Epithelial cell of proximal tubule (primary cell): ENCODE results near the gene SLC38A1. TPM values are rescaled to one million over a fixed set of nuclear protein-coding genes. Genes with fewer than 3 reads are reported as not detected.

Experiments used
- DNase-seq: peaks from one replicate; pipeline ENCODE4 v3.0.0-alpha.2; 2011; ENCODE audit warnings: low read depth
- H3K4me3 ChIP-seq: 2 replicates; pipeline ENCODE4 v1.5.1; 2011; ENCODE audit warnings: low read depth, mild to moderate bottlenecking, low read length
- total RNA-seq: library from RNA; depleted of rRNA; stranded (reverse); fragments of >200 nt; gene quantifications from 2 replicates; pipeline ENCODE4 v1.2.3, GENCODE V29; 2015
- TF ChIP-seq, protein P1 (sequence below): conservative IDR thresholded peaks from 2 replicates; pipeline ENCODE4 v1.5.1; 2012; ENCODE audit warnings: low read depth, mild to moderate bottlenecking, low read length

Gene SLC38A1
- total RNA-seq, 1 donor from 2014 or later, result 73.1 TPM

DNA sequence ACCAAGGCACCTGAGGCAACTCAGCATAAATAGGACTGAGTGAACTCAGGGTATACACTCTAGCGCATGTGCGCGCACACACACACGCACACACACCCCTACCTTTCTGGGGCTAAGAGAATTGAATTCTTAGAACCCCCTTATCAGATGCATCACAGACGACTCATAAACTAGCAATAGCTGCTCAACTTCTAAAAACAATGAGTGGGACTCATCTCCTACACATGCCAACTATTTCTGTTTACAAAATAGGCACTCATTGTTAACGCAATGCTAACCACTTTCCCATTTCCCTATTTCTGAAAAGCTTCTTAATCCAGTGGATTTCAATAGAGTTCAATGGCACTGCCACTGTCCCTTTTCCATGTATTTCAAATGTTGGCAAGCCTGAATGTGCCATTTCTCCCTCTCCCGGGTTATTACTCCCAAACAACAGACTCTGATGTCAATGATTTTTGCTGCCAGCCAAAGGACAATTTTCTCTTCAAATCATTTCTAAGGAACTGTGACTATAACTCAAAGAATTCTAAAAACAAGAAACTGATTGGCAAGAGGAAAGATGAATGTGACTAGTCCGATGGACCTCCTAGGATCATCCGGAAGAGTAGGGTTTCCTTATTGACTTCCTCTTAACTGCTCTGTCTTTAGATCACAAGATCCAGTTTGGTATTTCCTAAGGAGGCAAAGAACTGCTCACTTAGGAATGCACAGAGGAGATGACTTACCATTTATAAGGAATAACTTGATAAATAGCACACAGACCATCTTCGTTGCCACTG lies 48.8 kb downstream of the SLC38A1 start:
- H3K4me3 ChIP-seq, result no peak overlapping the region

GRCh38 chr12:46219132-46219876 lies 49.5 kb downstream of the SLC38A1 start:
- TF ChIP-seq, protein P1, sequence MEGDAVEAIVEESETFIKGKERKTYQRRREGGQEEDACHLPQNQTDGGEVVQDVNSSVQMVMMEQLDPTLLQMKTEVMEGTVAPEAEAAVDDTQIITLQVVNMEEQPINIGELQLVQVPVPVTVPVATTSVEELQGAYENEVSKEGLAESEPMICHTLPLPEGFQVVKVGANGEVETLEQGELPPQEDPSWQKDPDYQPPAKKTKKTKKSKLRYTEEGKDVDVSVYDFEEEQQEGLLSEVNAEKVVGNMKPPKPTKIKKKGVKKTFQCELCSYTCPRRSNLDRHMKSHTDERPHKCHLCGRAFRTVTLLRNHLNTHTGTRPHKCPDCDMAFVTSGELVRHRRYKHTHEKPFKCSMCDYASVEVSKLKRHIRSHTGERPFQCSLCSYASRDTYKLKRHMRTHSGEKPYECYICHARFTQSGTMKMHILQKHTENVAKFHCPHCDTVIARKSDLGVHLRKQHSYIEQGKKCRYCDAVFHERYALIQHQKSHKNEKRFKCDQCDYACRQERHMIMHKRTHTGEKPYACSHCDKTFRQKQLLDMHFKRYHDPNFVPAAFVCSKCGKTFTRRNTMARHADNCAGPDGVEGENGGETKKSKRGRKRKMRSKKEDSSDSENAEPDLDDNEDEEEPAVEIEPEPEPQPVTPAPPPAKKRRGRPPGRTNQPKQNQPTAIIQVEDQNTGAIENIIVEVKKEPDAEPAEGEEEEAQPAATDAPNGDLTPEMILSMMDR, result no peak
- DNase-seq, result no peak
- H3K4me3 ChIP-seq, result no peak overlapping the region

More for the DNA sequence above, 48.8 kb downstream of the SLC38A1 start:
- DNase-seq, result peak; percentile 62
- TF ChIP-seq, protein P1, result no peak

DNA sequence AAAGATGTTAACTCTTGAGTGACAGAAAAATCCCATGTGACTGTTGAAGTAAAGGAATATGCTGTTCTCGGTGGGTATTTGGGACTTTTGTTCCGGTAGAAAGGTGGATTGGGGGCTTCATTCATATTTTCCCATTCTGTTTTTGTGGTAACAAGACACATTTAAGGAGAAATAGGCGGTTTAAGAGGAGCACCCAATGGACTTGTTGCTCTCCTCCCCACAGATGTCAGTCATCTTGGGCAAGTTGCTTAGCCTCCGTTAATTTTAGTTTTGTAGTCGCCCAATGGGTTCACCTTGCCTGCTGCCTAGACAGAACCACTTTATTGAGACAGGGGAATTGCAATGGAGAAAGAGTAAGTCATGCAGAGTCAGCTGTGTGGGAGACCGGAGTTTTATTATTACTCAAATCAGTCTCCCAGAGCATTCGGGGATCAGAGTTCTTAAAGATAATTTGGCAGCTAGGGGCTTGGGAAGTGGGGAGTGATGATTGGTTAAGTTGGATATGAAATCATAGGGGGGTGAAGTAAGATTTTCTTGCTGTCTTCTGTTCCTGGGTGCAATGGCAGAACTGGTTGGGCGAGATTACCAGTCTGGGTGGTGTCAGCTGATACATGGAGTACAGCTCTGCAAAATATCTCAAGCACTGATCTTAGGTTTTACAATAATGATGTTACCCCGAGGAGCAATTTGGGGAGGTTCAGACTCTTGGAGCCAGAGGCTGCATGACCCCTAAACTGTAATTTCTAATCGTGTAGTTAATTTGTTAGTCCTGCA lies 50.3 kb downstream of the SLC38A1 start:
- no peak overlapping the region for H3K4me3 ChIP-seq
- TF ChIP-seq, protein P1, result no peak
- no peak for DNase-seq

DNA sequence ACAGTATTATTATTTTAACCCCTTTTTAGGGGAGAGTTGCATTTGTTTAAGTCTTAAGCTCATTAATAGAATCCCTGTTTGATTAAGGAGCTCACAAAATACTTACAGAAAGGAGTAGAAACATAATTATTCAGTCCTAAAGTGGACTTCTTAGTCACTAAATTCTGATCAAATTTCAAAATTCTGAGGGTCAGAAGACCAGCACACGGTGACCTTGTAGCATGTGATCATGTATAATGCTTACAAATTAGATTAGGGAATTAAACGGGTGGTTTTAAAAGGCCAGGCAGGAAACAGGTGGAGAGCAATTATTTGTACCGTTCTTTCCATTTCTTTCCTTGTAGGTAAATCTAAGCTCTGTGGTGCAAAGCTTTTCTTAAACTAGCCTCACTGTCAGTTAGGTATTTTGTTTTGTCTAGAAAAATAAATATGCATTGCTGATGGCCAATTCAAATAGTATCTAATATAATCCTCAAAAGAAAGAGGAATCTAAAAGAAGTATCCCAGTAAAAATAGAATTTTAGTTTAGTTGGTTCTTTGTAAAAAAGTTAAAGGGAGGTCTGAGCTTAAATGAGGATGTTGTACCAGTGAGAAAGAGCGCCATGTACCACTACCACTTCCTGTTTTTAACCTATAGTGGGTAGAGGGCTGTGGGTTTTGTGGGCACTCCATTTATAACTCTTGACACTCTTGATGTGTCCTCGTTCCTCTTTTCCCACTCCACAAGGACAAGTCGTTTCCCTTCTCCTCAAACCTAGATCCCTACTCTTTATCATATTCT lies 51.1 kb downstream of the SLC38A1 start:
- H3K4me3 ChIP-seq, result no peak overlapping the region
- TF ChIP-seq, protein P1, result no peak
- DNase-seq, result no peak

GRCh38 chr12:46214668-46215436 lies 54.0 kb downstream of the SLC38A1 start:
- no peak overlapping the region for H3K4me3 ChIP-seq
- no peak for DNase-seq
- TF ChIP-seq, protein P1, result no peak
